ENCODE results near the gene PIP4P1.

DNA sequence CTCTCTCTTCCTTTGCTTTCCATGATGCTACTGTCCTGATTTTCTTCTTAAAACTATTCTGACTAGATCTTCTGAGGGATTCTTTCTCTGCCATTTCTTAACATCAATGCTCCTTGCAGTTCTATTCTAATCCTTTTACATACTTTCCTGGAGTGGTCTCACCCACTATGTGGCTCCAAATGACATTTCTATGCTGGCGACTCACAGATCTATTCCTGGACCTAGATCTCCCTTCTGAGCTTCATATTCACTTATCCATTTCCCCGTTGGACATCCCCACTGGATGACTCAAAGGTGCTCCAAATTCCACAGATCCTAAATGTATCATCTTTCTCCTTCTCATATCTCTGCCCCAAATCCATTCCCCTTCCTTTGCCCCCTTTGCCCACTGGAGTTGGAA, 52.0 kb downstream of the PIP4P1 start:
- TF ChIP-seq, protein P1, sequence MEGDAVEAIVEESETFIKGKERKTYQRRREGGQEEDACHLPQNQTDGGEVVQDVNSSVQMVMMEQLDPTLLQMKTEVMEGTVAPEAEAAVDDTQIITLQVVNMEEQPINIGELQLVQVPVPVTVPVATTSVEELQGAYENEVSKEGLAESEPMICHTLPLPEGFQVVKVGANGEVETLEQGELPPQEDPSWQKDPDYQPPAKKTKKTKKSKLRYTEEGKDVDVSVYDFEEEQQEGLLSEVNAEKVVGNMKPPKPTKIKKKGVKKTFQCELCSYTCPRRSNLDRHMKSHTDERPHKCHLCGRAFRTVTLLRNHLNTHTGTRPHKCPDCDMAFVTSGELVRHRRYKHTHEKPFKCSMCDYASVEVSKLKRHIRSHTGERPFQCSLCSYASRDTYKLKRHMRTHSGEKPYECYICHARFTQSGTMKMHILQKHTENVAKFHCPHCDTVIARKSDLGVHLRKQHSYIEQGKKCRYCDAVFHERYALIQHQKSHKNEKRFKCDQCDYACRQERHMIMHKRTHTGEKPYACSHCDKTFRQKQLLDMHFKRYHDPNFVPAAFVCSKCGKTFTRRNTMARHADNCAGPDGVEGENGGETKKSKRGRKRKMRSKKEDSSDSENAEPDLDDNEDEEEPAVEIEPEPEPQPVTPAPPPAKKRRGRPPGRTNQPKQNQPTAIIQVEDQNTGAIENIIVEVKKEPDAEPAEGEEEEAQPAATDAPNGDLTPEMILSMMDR (IDR thresholded peaks at IDR 0.05), result no peak
- no peak for TF ChIP-seq POLR2A (IDR thresholded peaks at IDR 0.05)

Measured in tibial nerve (tissue), 3 donors.